Measurements from ENCODE around the gene EPB42. TPM values are rescaled to one million over a fixed set of nuclear protein-coding genes. Genes with fewer than 3 reads are reported as not detected.

EPB42 gene
- total RNA-seq, 2 experiments from 2014 or later: not detected

DNA sequence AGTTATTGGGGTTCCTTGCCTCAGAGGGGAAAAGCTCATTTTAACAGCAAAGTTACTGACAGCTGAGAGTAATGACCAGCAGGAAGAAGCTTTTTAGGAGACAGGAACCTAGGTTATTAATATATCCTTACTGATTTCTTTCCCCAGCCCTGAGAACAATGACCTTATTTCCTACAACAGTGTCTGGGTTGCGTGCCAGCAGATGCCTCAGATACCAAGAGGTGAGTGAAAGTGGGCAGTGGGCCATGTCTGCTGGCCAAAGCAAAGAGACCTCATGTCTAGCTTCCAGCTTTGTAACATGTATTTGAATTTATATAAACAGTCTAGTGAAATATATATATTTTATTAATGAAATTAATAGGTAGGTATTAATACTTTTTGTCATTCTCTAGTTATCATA is 30.6 kb downstream of the EPB42 start:
- peaks cover 68% of the 10 kb centered on the region for H3K36me3 ChIP-seq (ENCODE audit: insufficient read depth, low read length)
- intact Hi-C loops (cut with DNase I, micrococcal nuclease): no loop called here
- no peaks in the 10 kb centered on the region for H3K9me3 ChIP-seq (ENCODE audit: control insufficient read depth in 1 of 2, insufficient read depth in 1 of 2, low read length in 2 of 2)
- CTCF ChIA-PET: no interaction called here
- no peaks in the 10 kb centered on the region for H3K9me3 Mint-ChIP-seq
- POLR2A ChIA-PET: interaction anchor here (0.6 kb wide), 1 partner anchor 54 kb away, joined by 3 read pairs; no protein-coding TSS in a partner anchor
- peaks cover 89% of the 10 kb centered on the region for H3K36me3 Mint-ChIP-seq (ENCODE audit: low read depth)
- no peak overlapping the region for H3K4me3 Mint-ChIP-seq
- TF ChIP-seq, protein P1, sequence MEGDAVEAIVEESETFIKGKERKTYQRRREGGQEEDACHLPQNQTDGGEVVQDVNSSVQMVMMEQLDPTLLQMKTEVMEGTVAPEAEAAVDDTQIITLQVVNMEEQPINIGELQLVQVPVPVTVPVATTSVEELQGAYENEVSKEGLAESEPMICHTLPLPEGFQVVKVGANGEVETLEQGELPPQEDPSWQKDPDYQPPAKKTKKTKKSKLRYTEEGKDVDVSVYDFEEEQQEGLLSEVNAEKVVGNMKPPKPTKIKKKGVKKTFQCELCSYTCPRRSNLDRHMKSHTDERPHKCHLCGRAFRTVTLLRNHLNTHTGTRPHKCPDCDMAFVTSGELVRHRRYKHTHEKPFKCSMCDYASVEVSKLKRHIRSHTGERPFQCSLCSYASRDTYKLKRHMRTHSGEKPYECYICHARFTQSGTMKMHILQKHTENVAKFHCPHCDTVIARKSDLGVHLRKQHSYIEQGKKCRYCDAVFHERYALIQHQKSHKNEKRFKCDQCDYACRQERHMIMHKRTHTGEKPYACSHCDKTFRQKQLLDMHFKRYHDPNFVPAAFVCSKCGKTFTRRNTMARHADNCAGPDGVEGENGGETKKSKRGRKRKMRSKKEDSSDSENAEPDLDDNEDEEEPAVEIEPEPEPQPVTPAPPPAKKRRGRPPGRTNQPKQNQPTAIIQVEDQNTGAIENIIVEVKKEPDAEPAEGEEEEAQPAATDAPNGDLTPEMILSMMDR (IDR thresholded peaks at IDR 0.05): no peak
- no peak overlapping the region for H3K27ac Mint-ChIP-seq
- H3K27me3 ChIP-seq (ENCODE audit: control insufficient read depth in 1 of 2, insufficient read depth in 2 of 2, low read length in 2 of 2): no peaks in the 10 kb centered on the region
- H3K4me1 ChIP-seq (ENCODE audit: insufficient read depth, low read length): peaks cover 18% of the 10 kb centered on the region
- no peak for ATAC-seq (ENCODE audit: poor library complexity)
- H3K27me3 Mint-ChIP-seq: no peaks in the 10 kb centered on the region
- peaks cover 53% of the 10 kb centered on the region for H3K4me1 Mint-ChIP-seq (ENCODE audit: low read depth)
- H3K4me3 ChIP-seq (ENCODE audit: low read length): no peak overlapping the region
- no peak for DNase-seq
- no peak overlapping the region for H3K27ac ChIP-seq (ENCODE audit: low read depth in 1 of 2, low read length in 2 of 2)

DNA sequence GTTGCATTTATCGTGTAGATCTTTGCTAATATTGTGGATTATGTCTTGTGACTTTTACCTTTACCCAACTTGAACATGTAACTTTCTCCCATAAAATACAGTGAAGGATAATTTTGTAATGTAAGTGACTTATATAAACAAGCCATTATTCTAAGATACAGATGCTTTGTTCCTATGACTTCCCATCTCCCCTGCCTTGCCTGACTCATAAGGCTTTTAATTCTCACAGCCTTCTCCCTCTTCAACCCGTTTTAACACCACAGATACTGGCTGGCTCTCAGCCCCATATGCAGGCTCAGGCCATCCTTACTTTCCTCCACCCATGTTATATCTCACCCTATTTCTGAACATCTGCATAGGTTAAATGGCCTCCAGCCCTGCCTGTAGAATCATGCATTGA is 31.5 kb downstream of the EPB42 start:
- CTCF ChIA-PET: no interaction called here
- POLR2A ChIA-PET: no interaction called here
- ATAC-seq (ENCODE audit: poor library complexity) (no peak), DNase-seq (no peak)
- Histone ChIP-seq H3K4me1 (ENCODE audit: insufficient read depth, low read length) (peaks cover 23% of the 10 kb centered on the region), H3K27me3 (ENCODE audit: control insufficient read depth in 1 of 2, insufficient read depth in 2 of 2, low read length in 2 of 2) (no peaks in the 10 kb centered on the region), H3K27ac (ENCODE audit: low read depth in 1 of 2, low read length in 2 of 2) (no peak overlapping the region), H3K9me3 (ENCODE audit: control insufficient read depth in 1 of 2, insufficient read depth in 1 of 2, low read length in 2 of 2) (no peaks in the 10 kb centered on the region), H3K4me3 (ENCODE audit: low read length) (no peak overlapping the region), H3K36me3 (ENCODE audit: insufficient read depth, low read length) (peaks cover 59% of the 10 kb centered on the region)
- H3K27me3 Mint-ChIP-seq: no peaks in the 10 kb centered on the region
- TF ChIP-seq, protein P1 (IDR thresholded peaks at IDR 0.05): no peak
- no peaks in the 10 kb centered on the region for H3K9me3 Mint-ChIP-seq
- peaks cover 58% of the 10 kb centered on the region for H3K4me1 Mint-ChIP-seq (ENCODE audit: low read depth)
- intact Hi-C loops (cut with DNase I, micrococcal nuclease): loop anchor here in 1 of 2 experiments (10.0 kb wide), 1 partner anchor 264 kb away; the partner anchor contains the start of gene TTBK2
- peaks cover 85% of the 10 kb centered on the region for H3K36me3 Mint-ChIP-seq (ENCODE audit: low read depth)
- H3K4me3 Mint-ChIP-seq: no peak overlapping the region
- H3K27ac Mint-ChIP-seq: no peak overlapping the region

DNA sequence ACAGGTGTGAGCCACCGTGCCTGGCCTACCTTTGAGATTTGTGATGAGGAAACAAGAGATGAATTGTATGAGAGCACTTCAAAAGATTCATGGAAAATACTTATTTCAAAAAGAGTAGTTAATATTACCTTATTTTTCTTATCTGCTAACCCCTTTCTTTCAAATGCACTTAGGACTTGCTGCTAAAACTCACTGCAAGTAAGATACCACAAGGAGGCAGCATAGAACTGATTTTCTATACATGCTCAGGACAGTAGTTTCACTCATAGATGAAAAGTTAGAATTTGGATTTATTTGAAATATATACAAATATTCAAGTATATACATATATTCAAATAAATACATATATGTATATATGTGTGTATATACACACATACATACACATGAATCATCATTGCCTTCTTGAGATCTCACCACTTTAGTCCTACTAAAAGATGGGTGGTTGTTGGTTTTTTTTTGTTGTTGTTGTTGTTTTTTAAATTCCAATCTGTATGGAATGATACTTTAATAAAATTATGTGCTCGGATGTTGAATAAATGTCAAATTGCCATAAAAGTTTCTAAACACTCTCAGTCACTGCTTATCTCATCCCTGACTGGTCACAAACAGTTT is 33.2 kb downstream of the EPB42 start:
- peak overlapping the region; percentile 90 for H3K4me3 Mint-ChIP-seq
- no peak overlapping the region for H3K4me3 ChIP-seq (ENCODE audit: low read length)
- peak overlapping the region; percentile 98 for H3K27ac Mint-ChIP-seq
- no peaks in the 10 kb centered on the region for H3K9me3 Mint-ChIP-seq
- H3K36me3 Mint-ChIP-seq (ENCODE audit: low read depth): peaks cover 76% of the 10 kb centered on the region
- peaks cover 23% of the 10 kb centered on the region for H3K4me1 ChIP-seq (ENCODE audit: insufficient read depth, low read length)
- ChIA-PET CTCF (interaction anchor here (0.7 kb wide), 1 partner anchor 193 kb away, joined by 3 read pairs; no protein-coding TSS in a partner anchor), POLR2A (no interaction called here)
- no peaks in the 10 kb centered on the region for H3K27me3 Mint-ChIP-seq
- ATAC-seq (ENCODE audit: poor library complexity) (no peak), DNase-seq (peak in 3 of 14 experiments; percentile 67 to 69 (median 68))
- intact Hi-C loops (cut with DNase I, micrococcal nuclease): loop anchor here (1.0 to 10.0 kb wide), 3 partner anchors 81 to 263 kb away; partner anchors contain the start of genes TTBK2 (in 1 of the 2) and UBR1 (in 1 of the 2)
- peaks cover 45% of the 10 kb centered on the region for H3K36me3 ChIP-seq (ENCODE audit: insufficient read depth, low read length)
- peaks cover 56% of the 10 kb centered on the region for H3K4me1 Mint-ChIP-seq (ENCODE audit: low read depth)
- no peaks in the 10 kb centered on the region for H3K9me3 ChIP-seq (ENCODE audit: control insufficient read depth in 1 of 2, insufficient read depth in 1 of 2, low read length in 2 of 2)
- TF ChIP-seq, protein P1 (IDR thresholded peaks at IDR 0.05): peak; percentile 69
- H3K27ac ChIP-seq (ENCODE audit: low read depth in 1 of 2, low read length in 2 of 2): no peak overlapping the region
- no peaks in the 10 kb centered on the region for H3K27me3 ChIP-seq (ENCODE audit: control insufficient read depth in 1 of 2, insufficient read depth in 2 of 2, low read length in 2 of 2)

All from CD4-positive, alpha-beta T cell (primary cell).